Measurements from ENCODE around the gene ABAT.

The ABAT gene

DNA sequence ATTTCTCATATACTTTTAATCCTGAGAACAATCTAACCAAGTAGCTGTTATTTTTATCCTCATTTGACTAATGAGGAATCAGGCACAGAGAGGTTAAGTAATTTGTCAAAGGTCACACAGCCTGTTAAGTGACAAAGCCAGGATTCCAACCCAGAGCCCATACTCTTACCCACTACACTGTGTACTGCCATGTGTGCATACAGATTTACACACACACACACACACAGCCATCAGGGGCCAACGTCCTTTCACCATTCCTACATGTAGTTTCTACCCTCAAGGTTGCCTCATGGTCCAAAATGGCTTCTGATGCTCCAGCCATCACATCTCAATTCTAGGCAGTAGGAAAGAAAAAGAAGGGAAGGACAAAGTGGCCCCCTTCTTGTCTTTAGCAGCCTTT lies 100.9 kb downstream of the ABAT start:
- Histone ChIP-seq H3K27ac (ENCODE audit: low read length) (no peak overlapping the region), H3K27me3 (ENCODE audit: low read depth, low read length) (no peaks in the 10 kb centered on the region), H4K20me1 (ENCODE audit: insufficient read depth, low read length) (no peaks in the 10 kb centered on the region), H3K9ac (ENCODE audit: low read length) (no peak overlapping the region), H3K4me2 (ENCODE audit: low read length) (no peak overlapping the region), H2AFZ (ENCODE audit: low read depth, low read length) (no peak overlapping the region), H3K4me3 (ENCODE audit: low read length) (no peak overlapping the region), H3K79me2 (ENCODE audit: low read length) (no peaks in the 10 kb centered on the region), H3K4me1 (ENCODE audit: low read length) (no peaks in the 10 kb centered on the region), H3K9me3 (ENCODE audit: insufficient read depth, low read length) (no peaks in the 10 kb centered on the region), H3K36me3 (replicated peaks; ENCODE audit: low read depth, low read length) (no peaks in the 10 kb centered on the region)
- TF ChIP-seq, protein P1, sequence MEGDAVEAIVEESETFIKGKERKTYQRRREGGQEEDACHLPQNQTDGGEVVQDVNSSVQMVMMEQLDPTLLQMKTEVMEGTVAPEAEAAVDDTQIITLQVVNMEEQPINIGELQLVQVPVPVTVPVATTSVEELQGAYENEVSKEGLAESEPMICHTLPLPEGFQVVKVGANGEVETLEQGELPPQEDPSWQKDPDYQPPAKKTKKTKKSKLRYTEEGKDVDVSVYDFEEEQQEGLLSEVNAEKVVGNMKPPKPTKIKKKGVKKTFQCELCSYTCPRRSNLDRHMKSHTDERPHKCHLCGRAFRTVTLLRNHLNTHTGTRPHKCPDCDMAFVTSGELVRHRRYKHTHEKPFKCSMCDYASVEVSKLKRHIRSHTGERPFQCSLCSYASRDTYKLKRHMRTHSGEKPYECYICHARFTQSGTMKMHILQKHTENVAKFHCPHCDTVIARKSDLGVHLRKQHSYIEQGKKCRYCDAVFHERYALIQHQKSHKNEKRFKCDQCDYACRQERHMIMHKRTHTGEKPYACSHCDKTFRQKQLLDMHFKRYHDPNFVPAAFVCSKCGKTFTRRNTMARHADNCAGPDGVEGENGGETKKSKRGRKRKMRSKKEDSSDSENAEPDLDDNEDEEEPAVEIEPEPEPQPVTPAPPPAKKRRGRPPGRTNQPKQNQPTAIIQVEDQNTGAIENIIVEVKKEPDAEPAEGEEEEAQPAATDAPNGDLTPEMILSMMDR (IDR thresholded peaks at IDR 0.05; ENCODE audit: low read depth, low read length): no peak
- no peak for TF ChIP-seq EZH2phosphoT487 (IDR thresholded peaks at IDR 0.05; ENCODE audit: low read depth)

DNA sequence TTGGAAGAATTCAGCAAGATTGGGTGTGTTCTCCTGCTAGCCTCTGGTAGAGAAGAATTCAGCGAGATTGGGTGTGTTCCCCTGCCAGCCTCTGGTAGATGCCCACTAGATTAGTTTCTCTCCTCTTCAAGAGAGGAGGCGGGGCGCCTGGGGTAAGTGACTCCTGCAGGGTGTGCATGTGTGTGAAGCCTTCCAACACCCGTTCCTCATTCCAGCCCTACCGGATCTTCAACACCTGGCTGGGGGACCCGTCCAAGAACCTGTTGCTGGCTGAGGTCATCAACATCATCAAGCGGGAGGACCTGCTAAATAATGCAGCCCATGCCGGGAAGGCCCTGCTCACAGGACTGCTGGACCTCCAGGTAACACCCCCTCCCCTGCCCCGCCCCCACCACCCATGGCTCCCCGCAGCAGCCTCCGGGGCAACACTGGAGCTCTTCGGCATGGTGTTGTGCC lies 101.7 kb downstream of the ABAT start:
- no peak overlapping the region for H3K4me2 ChIP-seq (ENCODE audit: low read length)
- H3K27me3 ChIP-seq (ENCODE audit: low read depth, low read length): no peaks in the 10 kb centered on the region
- no peak overlapping the region for H3K27ac ChIP-seq (ENCODE audit: low read length)
- no peak overlapping the region for H3K9ac ChIP-seq (ENCODE audit: low read length)
- no peaks in the 10 kb centered on the region for H4K20me1 ChIP-seq (ENCODE audit: insufficient read depth, low read length)
- H3K36me3 ChIP-seq (replicated peaks; ENCODE audit: low read depth, low read length): no peaks in the 10 kb centered on the region
- H3K79me2 ChIP-seq (ENCODE audit: low read length): no peaks in the 10 kb centered on the region
- TF ChIP-seq, protein P1 (IDR thresholded peaks at IDR 0.05; ENCODE audit: low read depth, low read length): no peak
- TF ChIP-seq EZH2phosphoT487 (IDR thresholded peaks at IDR 0.05; ENCODE audit: low read depth): no peak
- H3K4me1 ChIP-seq (ENCODE audit: low read length): no peaks in the 10 kb centered on the region
- H3K9me3 ChIP-seq (ENCODE audit: insufficient read depth, low read length): no peaks in the 10 kb centered on the region
- no peak overlapping the region for H2AFZ ChIP-seq (ENCODE audit: low read depth, low read length)
- no peak overlapping the region for H3K4me3 ChIP-seq (ENCODE audit: low read length)

DNA sequence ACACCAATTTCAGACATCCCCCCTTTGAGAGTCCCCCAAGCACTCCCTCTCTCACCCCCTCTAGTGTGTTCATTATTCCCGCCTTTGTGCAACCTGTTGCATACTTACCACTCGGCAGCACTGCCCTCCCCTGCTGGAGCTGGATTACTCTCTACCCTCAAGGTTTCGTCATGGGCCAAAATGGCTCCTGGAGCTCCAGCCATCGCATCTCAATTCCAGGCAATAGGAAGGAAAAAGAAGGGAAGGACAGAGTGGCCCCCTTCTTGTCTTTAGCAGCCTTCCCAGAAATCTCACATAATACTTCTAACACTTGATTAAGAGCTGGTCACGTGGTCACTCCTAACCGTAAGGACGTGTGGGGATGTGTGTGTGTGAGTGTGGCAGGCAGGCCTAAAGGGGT lies 102.8 kb downstream of the ABAT start:
- H3K4me2 ChIP-seq (ENCODE audit: low read length): no peak overlapping the region
- no peak for TF ChIP-seq EZH2phosphoT487 (IDR thresholded peaks at IDR 0.05; ENCODE audit: low read depth)
- TF ChIP-seq, protein P1 (IDR thresholded peaks at IDR 0.05; ENCODE audit: low read depth, low read length): no peak
- H3K27me3 ChIP-seq (ENCODE audit: low read depth, low read length): no peaks in the 10 kb centered on the region

DNA sequence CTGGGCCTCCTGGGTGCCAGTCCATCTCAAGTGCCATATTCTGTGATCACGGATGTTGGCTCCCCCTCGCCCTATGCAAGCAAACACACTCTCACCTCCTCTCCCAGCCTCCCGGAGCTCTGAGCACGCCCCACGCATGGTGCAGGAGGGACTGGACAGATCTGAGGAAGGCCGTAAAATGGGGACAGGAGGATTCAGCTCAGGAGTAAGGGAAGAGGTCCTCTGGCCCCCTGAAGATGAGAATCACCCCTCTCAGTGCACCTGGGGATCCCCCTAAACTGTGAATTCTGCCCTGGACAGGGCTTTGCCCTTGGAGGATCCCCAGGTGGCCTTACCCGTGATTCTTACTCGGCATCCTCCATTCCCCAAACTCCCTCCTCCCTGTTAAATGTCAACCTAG lies 107.4 kb downstream of the ABAT start:
- peaks cover 5% of the 10 kb centered on the region; the same call in 1 of the 2 replicates for H3K27me3 ChIP-seq (ENCODE audit: low read depth, low read length)
- no peak overlapping the region for H2AFZ ChIP-seq (ENCODE audit: low read depth, low read length)
- no peak overlapping the region for H3K27ac ChIP-seq (ENCODE audit: low read length)
- no peak overlapping the region for H3K4me3 ChIP-seq (ENCODE audit: low read length)
- H3K36me3 ChIP-seq (replicated peaks; ENCODE audit: low read depth, low read length): no peaks in the 10 kb centered on the region
- H3K79me2 ChIP-seq (ENCODE audit: low read length): no peaks in the 10 kb centered on the region
- H3K4me1 ChIP-seq (ENCODE audit: low read length): no peaks in the 10 kb centered on the region
- H3K4me2 ChIP-seq (ENCODE audit: low read length): no peak overlapping the region
- no peak for TF ChIP-seq EZH2phosphoT487 (IDR thresholded peaks at IDR 0.05; ENCODE audit: low read depth)
- TF ChIP-seq, protein P1 (IDR thresholded peaks at IDR 0.05; ENCODE audit: low read depth, low read length): no peak
- H3K9ac ChIP-seq (ENCODE audit: low read length): no peak overlapping the region
- H3K9me3 ChIP-seq (ENCODE audit: insufficient read depth, low read length): no peaks in the 10 kb centered on the region
- no peaks in the 10 kb centered on the region for H4K20me1 ChIP-seq (ENCODE audit: insufficient read depth, low read length)

More for the DNA sequence above, 102.8 kb downstream of the ABAT start:
- Histone ChIP-seq H2AFZ (ENCODE audit: low read depth, low read length) (no peak overlapping the region), H3K36me3 (replicated peaks; ENCODE audit: low read depth, low read length) (no peaks in the 10 kb centered on the region), H3K9me3 (ENCODE audit: insufficient read depth, low read length) (no peaks in the 10 kb centered on the region), H3K9ac (ENCODE audit: low read length) (no peak overlapping the region), H3K27ac (ENCODE audit: low read length) (no peak overlapping the region), H4K20me1 (ENCODE audit: insufficient read depth, low read length) (no peaks in the 10 kb centered on the region), H3K4me3 (ENCODE audit: low read length) (no peak overlapping the region), H3K4me1 (ENCODE audit: low read length) (no peaks in the 10 kb centered on the region), H3K79me2 (ENCODE audit: low read length) (no peaks in the 10 kb centered on the region)
